Endodermal cell (in vitro differentiated cells): Measurements from ENCODE around the gene GJC2. TPM values are rescaled to one million over a fixed set of nuclear protein-coding genes. Genes with fewer than 3 reads are reported as not detected.

Experiments
- DNase-seq: peaks from one replicate; pipeline ENCODE4 v3.0.0-alpha.2; 2017
- H3K27ac ChIP-seq: 2 replicates; pipeline ENCODE4 v1.5.1; 2013; ENCODE audit warnings: mild to moderate bottlenecking, low read depth, low read length, moderate library complexity
- H3K27me3 ChIP-seq: 2 replicates; pipeline ENCODE4 v1.6.1; 2013; ENCODE audit warnings: mild to moderate bottlenecking, low read length, moderate library complexity; ENCODE audit not compliant: insufficient read depth, control insufficient read depth, poor library complexity, severe bottlenecking
- H3K36me3 ChIP-seq: 2 replicates; pipeline ENCODE4 v1.7.0; 2013; ENCODE audit warnings: mild to moderate bottlenecking, low read length, moderate library complexity; ENCODE audit not compliant: control insufficient read depth, insufficient read depth
- H3K4me1 ChIP-seq: one replicate; pipeline ENCODE4 v1.7.0; 2013; ENCODE audit warnings: low read length; ENCODE audit not compliant: control insufficient read depth, insufficient read depth
- H3K4me3 ChIP-seq: 2 replicates; pipeline ENCODE4 v1.5.1; 2013; ENCODE audit warnings: mild to moderate bottlenecking, low read length, moderate library complexity
- H3K9ac ChIP-seq: 2 replicates; pipeline ENCODE4 v1.6.1; 2013; ENCODE audit warnings: mild to moderate bottlenecking, low read length, moderate library complexity; ENCODE audit not compliant: poor library complexity, severe bottlenecking; ENCODE audit errors: extremely low read depth
- H3K9me3 ChIP-seq: 2 replicates; pipeline ENCODE4 v1.6.1; 2013; ENCODE audit warnings: mild to moderate bottlenecking, low read length, moderate library complexity; ENCODE audit not compliant: control insufficient read depth
- H3K27ac Mint-ChIP-seq: 2 replicates; pipeline ENCODE4 v1.8.0; 2020; ENCODE audit warnings: mixed read lengths
- H3K27me3 Mint-ChIP-seq: 2 replicates; pipeline ENCODE4 v1.8.0; 2021; ENCODE audit warnings: mild to moderate bottlenecking, mixed read lengths; ENCODE audit not compliant: insufficient read depth
- H3K36me3 Mint-ChIP-seq: 2 replicates; pipeline ENCODE4 v1.8.0; 2020; ENCODE audit warnings: low read depth, mixed read lengths
- H3K4me1 Mint-ChIP-seq: 2 replicates; pipeline ENCODE4 v1.8.0; 2020; ENCODE audit warnings: mixed read lengths
- H3K4me3 Mint-ChIP-seq: 2 replicates; pipeline ENCODE4 v1.8.0; 2020; ENCODE audit warnings: mild to moderate bottlenecking, moderate library complexity, mixed read lengths
- H3K9me3 Mint-ChIP-seq: 2 replicates; pipeline ENCODE4 v1.8.0; 2020; ENCODE audit warnings: mild to moderate bottlenecking, mixed read lengths
- CTCF ChIP-seq: fragments of 200-600 bp; sonication (generic); conservative IDR thresholded peaks from 2 replicates; pipeline ENCODE4 v1.5.0; 2021; ENCODE audit warnings: antibody characterized with exemption, mild to moderate bottlenecking
- WGBS, 2 experiments: methylation state at CpG; one replicate each; pipeline versions ENCODE4 v1.1.5 to v1.1.7; 2013; ENCODE audit warnings: missing lambda C conversion rate in 2 of 2, mixed read lengths in 1 of 2; ENCODE audit not compliant: insufficient coverage in 1 of 2, insufficient read length in 1 of 2; 5-methylcytosine and 5-hydroxymethylcytosine counted together
- total RNA-seq, 2 donors: library from RNA; stranded (reverse); fragmentation: NEBNext Ultra II Directional in 1 of 2; extraction: Animal tissue kit (Norgen Biotek cat#: 25700) in 1 of 2; gene quantifications; 2 replicates in 1 of 2; 3 replicates in 1 of 2; pipeline ENCODE4 v1.2.1, GENCODE V29; 2021

Gene GJC2
- total RNA-seq, 2 donors from 2014 or later: 0.53 to 0.60 TPM

DNA sequence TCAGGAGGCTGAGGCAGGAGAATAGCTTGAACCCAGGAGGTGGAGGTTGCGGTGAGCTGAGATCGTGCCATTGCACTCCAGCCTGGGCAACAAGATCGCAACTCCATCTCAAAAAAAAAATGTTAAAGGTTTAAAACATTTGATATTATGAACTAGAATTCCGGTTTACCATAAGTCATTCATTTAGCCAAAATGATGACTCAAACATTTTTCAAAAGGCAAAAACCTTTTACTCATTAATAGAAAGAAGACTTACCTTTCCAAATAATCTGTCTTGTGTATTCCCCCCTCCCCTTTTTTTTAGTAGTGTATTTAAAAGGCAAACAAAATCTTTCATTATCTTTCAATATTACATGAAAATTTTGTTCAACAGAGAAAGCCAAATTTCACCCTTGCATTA is 32.4 kb upstream of the GJC2 start:
- Histone ChIP-seq H3K4me3 (no peak overlapping the region), H3K4me1 (peaks cover 5% of the 10 kb centered on the region), H3K9me3 (peaks cover 80% of the 10 kb centered on the region), H3K36me3 (no peaks in the 10 kb centered on the region), H3K27me3 (no peaks in the 10 kb centered on the region), H3K9ac (no peak overlapping the region), H3K27ac (no peak overlapping the region)
- Mint-ChIP-seq H3K27me3 (peaks cover 5% of the 10 kb centered on the region), H3K9me3 (peaks cover 67% of the 10 kb centered on the region), H3K36me3 (peaks cover 8% of the 10 kb centered on the region), H3K4me1 (peaks cover 5% of the 10 kb centered on the region), H3K4me3 (no peak overlapping the region), H3K27ac (no peak overlapping the region)
- 79 to 90% methylated on average over 2 to 4 of the region's 4 CpGs for WGBS, 2 experiments
- TF ChIP-seq CTCF: no peak
- DNase-seq: no peak

- no peak overlapping the region for H3K27ac ChIP-seq
- H3K9me3 ChIP-seq: peaks cover 80% of the 10 kb centered on the region
- Mint-ChIP-seq H3K27ac (no peak overlapping the region), H3K9me3 (peaks cover 67% of the 10 kb centered on the region), H3K36me3 (peaks cover 8% of the 10 kb centered on the region), H3K4me3 (no peak overlapping the region), H3K4me1 (peaks cover 11% of the 10 kb centered on the region), H3K27me3 (peaks cover 5% of the 10 kb centered on the region)
- peaks cover 7% of the 10 kb centered on the region for H3K4me1 ChIP-seq
- H3K27me3 ChIP-seq: no peaks in the 10 kb centered on the region
- DNase-seq: no peak
- no peak for TF ChIP-seq CTCF
- H3K9ac ChIP-seq: no peak overlapping the region
- 70 to 90% methylated on average over 1 to 2 of the region's 2 CpGs for WGBS, 2 experiments
- H3K4me3 ChIP-seq: no peak overlapping the region
- no peaks in the 10 kb centered on the region for H3K36me3 ChIP-seq
These were observed 31.7 kb upstream of the GJC2 start for GRCh38 chr1:228118040-228118439.

GRCh38 chr1:228120351-228120750 is 29.4 kb upstream of the GJC2 start:
- Mint-ChIP-seq H3K4me3 (no peak overlapping the region), H3K27ac (no peak overlapping the region), H3K27me3 (peaks cover 14% of the 10 kb centered on the region), H3K9me3 (peaks cover 58% of the 10 kb centered on the region), H3K36me3 (peaks cover 8% of the 10 kb centered on the region), H3K4me1 (peaks cover 28% of the 10 kb centered on the region)
- H3K9me3 ChIP-seq: peaks cover 75% of the 10 kb centered on the region
- no peak for DNase-seq
- no peak overlapping the region for H3K4me3 ChIP-seq
- no peak overlapping the region for H3K9ac ChIP-seq
- WGBS, 2 experiments: 79 to 89% methylated on average over 1 of the region's 1 CpG
- H3K27ac ChIP-seq: no peak overlapping the region
- H3K4me1 ChIP-seq: peaks cover 20% of the 10 kb centered on the region
- no peaks in the 10 kb centered on the region for H3K27me3 ChIP-seq
- no peaks in the 10 kb centered on the region for H3K36me3 ChIP-seq
- TF ChIP-seq CTCF: no peak
